ENCODE measurements around the gene PAN3.

GRCh38 chr13:28173793-28174192 lies 35.4 kb downstream of the PAN3 start:
- TF ChIP-seq CTCF (IDR thresholded peaks at IDR 0.05) (no peak), POLR2A (IDR thresholded peaks at IDR 0.05) (no peak), EP300 (IDR thresholded peaks at IDR 0.05) (no peak), POLR2AphosphoS5 (IDR thresholded peaks at IDR 0.05) (no peak)
